K562 (cell line): ENCODE results near the gene VIM. TPM values are rescaled to one million over a fixed set of nuclear protein-coding genes. Genes with fewer than 3 reads are reported as not detected.

Source experiments
- POLR2H ChIP-seq: IDR thresholded peaks from 2 replicates; pipeline ENCODE4 v1.6.1; 2016; ENCODE audit warnings: missing genetic modification characterization, low read depth, mild to moderate bottlenecking, control low read depth, missing compliant biosample characterization, moderate library complexity
- ZNF318 ChIP-seq, 2 experiments: fragments of 450-650 bp; IDR thresholded peaks; 2 replicates each; pipeline ENCODE4 v1.6.1; 2016; ENCODE audit warnings: mild to moderate bottlenecking in 2 of 2, borderline replicate concordance in 1 of 2, low read depth in 1 of 2, moderate library complexity in 1 of 2
- polyA plus RNA-seq, 8 experiments: library from polyadenylated mRNA; depleted of rRNA in 4 of 8; stranded (reverse) in 5 of 8; unstranded in 3 of 8; fragments of >200 nt; fragmentation: Nextera tagmentation in 2 of 8; fragmentation: Illumina TruSeq in 1 of 8; extraction: Ambion mirVana in 2 of 8; extraction: Trizol in 1 of 8; gene quantifications; 2 replicates each; pipeline versions ENCODE4 v1.2.1 to v1.2.3, GENCODE V29; 2011 to 2014; ENCODE audit warnings: inconsistent platforms in 1 of 8, missing spikeins in 1 of 8
- total RNA-seq, 7 experiments: library from RNA; depleted of rRNA in 6 of 7; stranded (reverse); fragments of >200 nt in 6 of 7; fragmentation: Illumina TruSeq in 2 of 7; extraction: Trizol in 2 of 7; gene quantifications; 2 replicates each; pipeline versions ENCODE4 v1.2.1 to v1.2.3, GENCODE V29; 2011 to 2021; ENCODE audit warnings: low replicate concordance in 1 of 7

Gene VIM
- total and polyA plus RNA-seq, 9 of the 15 experiments (the other 6 are each of a cell fraction or from before 2014, with no cell fraction given): 86.0 to 621 (median 383) TPM

GRCh38 chr10:17215782-17216122, 12.3 kb upstream of the VIM start (continued):
- TF ChIP-seq ZNF318 (IDR thresholded peaks at IDR 0.05; ENCODE audit: borderline replicate concordance in 1 of 2, low read depth in 1 of 2) (0 out of 4 replicates have a peak, but pooled peaks of 1 of the 2 experiments have one; percentile 18), POLR2H (tag) (peak; percentile 62; the same call in 1 of the 2 replicates)
